SU-DHL-6 (cell line): Measurements from ENCODE around the gene COL5A1.

Experiments
- CTCF ChIP-seq: fragments of 200-600 bp; sonication (generic); IDR thresholded peaks from one replicate; pipeline ENCODE4 v1.5.1; 2017; ENCODE audit warnings: antibody characterized with exemption, mild to moderate bottlenecking, low read length, moderate library complexity; ENCODE audit not compliant: insufficient read depth, poor library complexity, severe bottlenecking
- EZH2phosphoT487 ChIP-seq: fragments of 200-600 bp; sonication (generic), shearing (Covaris generic); conservative IDR thresholded peaks from 2 replicates; pipeline ENCODE4 v1.6.1; 2018; ENCODE audit warnings: mild to moderate bottlenecking, antibody characterized with exemption, low read length, moderate library complexity, mixed read lengths

DNA sequence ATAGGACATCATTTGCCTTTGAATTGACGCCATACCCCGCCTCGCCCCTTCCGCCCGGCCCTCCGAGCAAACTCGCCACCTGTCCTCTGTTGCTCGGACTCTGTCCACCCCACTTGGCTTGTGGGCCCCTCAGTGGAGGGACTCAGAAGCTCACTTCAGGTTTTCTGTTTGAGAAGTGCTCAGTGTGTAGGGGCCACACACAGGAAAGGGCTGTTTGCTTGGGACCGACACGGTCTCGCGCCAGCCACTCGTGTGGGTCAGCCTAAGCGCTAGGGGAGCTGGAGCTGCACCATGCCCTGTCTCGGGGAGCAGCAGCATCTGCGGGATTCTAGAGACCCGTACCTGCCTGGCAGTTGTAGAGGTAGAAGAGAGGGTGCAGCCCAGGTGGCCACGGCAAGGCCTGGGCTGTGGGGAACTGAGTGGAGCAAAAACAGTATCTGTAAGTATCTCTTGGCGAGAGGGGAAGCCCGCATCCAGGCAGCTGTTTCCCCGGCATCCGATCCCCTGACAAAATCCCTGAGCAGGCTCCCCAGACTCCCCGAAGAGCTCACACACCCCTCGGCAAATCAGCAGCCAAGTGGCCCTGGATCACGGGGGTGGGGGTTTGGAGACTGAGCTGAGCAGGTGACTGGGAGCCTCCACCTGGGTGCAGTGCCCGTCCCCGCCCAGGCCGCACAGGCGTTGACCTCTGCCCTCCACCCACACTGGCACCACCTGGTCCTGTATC lies 52.2 kb downstream of the COL5A1 start:
- TF ChIP-seq CTCF = no peak
- no peak for TF ChIP-seq EZH2phosphoT487
